B cell (primary cell): ENCODE results near the gene METTL17.

Experiments used
- CTCF ChIP-seq: fragments of 200-600 bp; IDR thresholded peaks from one replicate; pipeline ENCODE4 v1.8.0; 2022; ENCODE audit warnings: antibody characterized with exemption, mild to moderate bottlenecking
- EZH2 ChIP-seq: IDR thresholded peaks from 2 replicates; pipeline ENCODE4 v1.6.1; 2012; ENCODE audit warnings: borderline replicate concordance, low read depth, mild to moderate bottlenecking, moderate library complexity, low read length; ENCODE audit not compliant: insufficient read depth, poor library complexity, severe bottlenecking

GRCh38 chr14:21043387-21043973 lies 53.7 kb downstream of the METTL17 start:
- TF ChIP-seq CTCF (no peak), EZH2 (no peak)
